Measurements from ENCODE around the gene RCAN1. TPM values are rescaled to one million over a fixed set of nuclear protein-coding genes. Genes with fewer than 3 reads are reported as not detected.
"Not testable (repeated sequence)": the region's sequence is repeated elsewhere in the genome, so short reads cannot be mapped to it uniquely, and the experiment has no call there.

The RCAN1 gene
- total and polyA plus RNA-seq, 5 donors from 2014 or later: 3.9 to 16.1 (median 10.4) TPM

DNA sequence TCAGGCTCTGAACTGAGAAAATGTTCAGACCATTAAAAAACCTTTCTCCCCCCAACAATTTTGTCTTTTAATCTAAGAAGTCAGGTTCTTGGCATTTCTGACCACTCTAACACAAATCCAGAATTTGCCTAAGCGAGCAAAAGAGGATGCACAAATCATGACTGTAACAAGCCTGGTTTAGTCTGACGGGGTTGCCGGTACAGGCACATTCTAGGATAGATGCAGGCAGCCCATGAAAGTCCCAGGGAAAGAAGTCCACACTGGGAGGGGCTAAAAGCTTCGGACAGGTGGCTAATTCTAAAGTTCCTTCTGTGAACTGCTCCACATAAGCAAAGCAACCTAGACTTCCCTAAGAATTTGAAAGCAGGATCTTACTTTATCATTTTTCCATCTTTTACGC is 54.9 kb downstream of the RCAN1 start:
- Histone ChIP-seq H3K4me3 (ENCODE audit: low read depth, low read length) (no peak overlapping the region), H3K27ac (ENCODE audit: insufficient read depth, low read length, poor library complexity, severe bottlenecking) (no peak overlapping the region), H3K36me3 (ENCODE audit: control insufficient read depth, insufficient read depth, low read length) (no peaks in the 10 kb centered on the region), H3K4me1 (ENCODE audit: control insufficient read depth, insufficient read depth, low read length, poor library complexity, severe bottlenecking) (no peaks in the 10 kb centered on the region), H3K9me3 (ENCODE audit: control insufficient read depth in 2 of 2, low read length in 2 of 2) (peaks cover 0 to under 1% of the 10 kb centered on the region in 2 experiments), H3K27me3 (ENCODE audit: control insufficient read depth, insufficient read depth, low read length) (no peaks in the 10 kb centered on the region)
- Mint-ChIP-seq H3K36me3 (peaks cover 12% of the 10 kb centered on the region), H3K9me3 (peaks cover 0 to 2% (median 0%) of the 10 kb centered on the region in 7 donors), H3K4me1 (no peaks in the 10 kb centered on the region), H3K4me3 (no peak overlapping the region), H3K27ac (no peak overlapping the region), H3K27me3 (no peaks in the 10 kb centered on the region)
- ATAC-seq (ENCODE audit: low read depth in 2 of 2) (no peak), DNase-seq (no peak)

DNA sequence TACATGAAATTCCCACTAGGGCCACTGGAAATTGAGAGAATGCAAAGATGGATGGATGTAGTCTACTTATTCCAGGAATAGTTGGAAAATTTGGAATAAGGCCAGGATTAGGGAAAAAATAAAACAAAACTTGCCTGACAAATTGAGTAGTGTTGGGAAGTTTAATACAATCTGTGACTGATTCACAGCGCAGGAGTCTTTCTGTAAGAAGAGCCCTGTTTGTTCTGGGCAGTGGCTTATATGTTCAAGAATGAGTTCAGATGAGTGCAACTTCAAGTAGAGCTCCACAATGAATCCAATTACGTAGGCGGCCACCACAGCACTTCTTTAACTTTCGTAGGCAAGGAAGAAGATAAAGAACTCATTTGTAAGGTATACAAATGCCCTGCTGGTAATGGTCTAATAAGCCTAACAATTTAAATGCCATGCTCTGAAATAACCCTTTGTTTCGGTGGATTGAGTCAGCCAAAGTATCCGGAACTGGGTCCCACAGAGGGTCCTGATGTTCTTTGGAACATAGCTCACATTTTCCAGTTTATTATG is 55.8 kb downstream of the RCAN1 start:
- H3K36me3 Mint-ChIP-seq: peaks cover 15% of the 10 kb centered on the region
- no peak overlapping the region for H3K27ac Mint-ChIP-seq
- H3K27me3 ChIP-seq (ENCODE audit: control insufficient read depth, insufficient read depth, low read length): no peaks in the 10 kb centered on the region
- H3K9me3 Mint-ChIP-seq: peaks cover 0 to 6% (median 0%) of the 10 kb centered on the region in 7 donors
- H3K36me3 ChIP-seq (ENCODE audit: control insufficient read depth, insufficient read depth, low read length): no peaks in the 10 kb centered on the region
- no peaks in the 10 kb centered on the region for H3K4me1 ChIP-seq (ENCODE audit: control insufficient read depth, insufficient read depth, low read length, poor library complexity, severe bottlenecking)
- no peak overlapping the region for H3K4me3 Mint-ChIP-seq
- H3K27ac ChIP-seq (ENCODE audit: insufficient read depth, low read length, poor library complexity, severe bottlenecking): no peak overlapping the region
- H3K4me1 Mint-ChIP-seq: no peaks in the 10 kb centered on the region
- H3K9me3 ChIP-seq (ENCODE audit: control insufficient read depth in 2 of 2, low read length in 2 of 2): peaks cover 0 to 3% of the 10 kb centered on the region in 2 experiments
- H3K4me3 ChIP-seq (ENCODE audit: low read depth, low read length): no peak overlapping the region
- ATAC-seq (ENCODE audit: low read depth in 2 of 2): no peak
- H3K27me3 Mint-ChIP-seq: no peaks in the 10 kb centered on the region
- DNase-seq: no peak

DNA sequence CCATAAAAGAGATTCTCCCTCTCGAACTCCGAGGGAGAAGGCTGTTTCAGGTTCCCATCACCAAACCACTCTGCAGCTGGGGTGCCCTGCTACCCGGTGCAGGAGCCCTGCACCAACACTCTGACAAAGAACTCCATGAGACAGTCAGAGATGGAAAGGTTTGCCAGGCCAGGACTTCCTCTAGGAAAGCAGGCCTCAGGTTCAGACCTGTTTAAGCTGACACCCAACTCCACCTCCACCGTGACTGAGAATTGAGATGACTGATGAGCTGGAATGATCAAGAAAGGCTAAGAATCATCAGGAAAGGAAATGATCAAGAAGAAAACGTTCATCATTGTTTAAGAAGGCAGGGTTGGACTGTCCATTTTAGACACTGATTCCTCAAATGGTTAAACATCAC is 56.7 kb downstream of the RCAN1 start:
- DNase-seq (no peak), ATAC-seq (ENCODE audit: low read depth in 2 of 2) (no peak)
- Mint-ChIP-seq H3K27ac (no peak overlapping the region), H3K27me3 (no peaks in the 10 kb centered on the region), H3K4me1 (no peaks in the 10 kb centered on the region), H3K4me3 (no peak overlapping the region), H3K36me3 (peaks cover 10% of the 10 kb centered on the region), H3K9me3 (peaks cover 0 to 6% (median 0%) of the 10 kb centered on the region in 7 donors)
- Histone ChIP-seq H3K36me3 (ENCODE audit: control insufficient read depth, insufficient read depth, low read length) (no peaks in the 10 kb centered on the region), H3K9me3 (ENCODE audit: control insufficient read depth in 2 of 2, low read length in 2 of 2) (peaks cover 0 to 3% of the 10 kb centered on the region in 2 experiments), H3K27me3 (ENCODE audit: control insufficient read depth, insufficient read depth, low read length) (no peaks in the 10 kb centered on the region), H3K27ac (ENCODE audit: insufficient read depth, low read length, poor library complexity, severe bottlenecking) (no peak overlapping the region), H3K4me3 (ENCODE audit: low read depth, low read length) (no peak overlapping the region), H3K4me1 (ENCODE audit: control insufficient read depth, insufficient read depth, low read length, poor library complexity, severe bottlenecking) (no peaks in the 10 kb centered on the region)

DNA sequence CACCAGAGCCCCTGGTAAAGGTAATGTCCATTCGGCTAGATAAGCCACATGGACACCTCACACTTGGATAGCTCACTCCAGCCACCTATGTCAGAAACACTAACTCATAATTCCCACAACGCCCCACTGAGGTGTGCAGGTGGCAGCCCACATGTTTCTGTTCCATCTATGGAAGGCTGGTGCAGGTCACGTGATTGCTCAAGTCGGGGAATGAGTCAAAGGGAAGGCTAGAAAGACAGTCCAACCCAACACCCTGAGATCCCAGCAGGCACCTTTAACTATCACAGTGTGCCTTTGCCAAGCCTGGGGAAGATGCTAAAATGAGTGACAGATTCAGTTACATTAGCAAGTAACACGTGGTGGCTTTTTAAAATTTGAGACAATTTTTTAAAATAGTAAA is 57.7 kb downstream of the RCAN1 start:
- H3K4me3 Mint-ChIP-seq: no peak overlapping the region
- H3K27ac Mint-ChIP-seq: no peak overlapping the region
- peaks cover 0 to 6% (median 0%) of the 10 kb centered on the region in 7 donors for H3K9me3 Mint-ChIP-seq

DNA sequence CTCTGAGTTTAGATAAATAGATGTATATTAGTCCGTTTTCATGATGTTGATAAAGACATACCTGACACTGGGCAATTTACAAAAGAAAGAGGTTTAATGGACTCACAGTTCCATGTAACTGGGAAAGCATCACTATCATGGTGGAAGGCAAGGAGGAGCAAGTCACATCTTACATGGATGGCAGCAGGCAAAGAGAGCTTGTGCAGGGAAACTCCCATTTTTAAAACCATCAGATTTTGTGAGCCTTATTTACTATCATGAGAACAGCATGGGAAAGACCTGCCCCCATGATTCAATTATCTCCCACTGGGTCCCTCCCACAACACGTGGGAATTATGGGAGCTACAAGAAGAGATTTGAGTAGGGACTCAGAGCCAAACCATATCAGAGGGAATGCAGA is 60.2 kb downstream of the RCAN1 start:
- H3K36me3 Mint-ChIP-seq: peaks cover 22% of the 10 kb centered on the region
- not testable (repeated sequence) for H3K27me3 Mint-ChIP-seq; ATAC-seq (ENCODE audit: low read depth in 2 of 2)

More for the DNA sequence above, 57.7 kb downstream of the RCAN1 start:
- Mint-ChIP-seq H3K4me1 (peaks cover 0 to 5% (median 0%) of the 10 kb centered on the region in 4 donors), H3K27me3 (no peaks in the 10 kb centered on the region), H3K36me3 (peaks cover 10% of the 10 kb centered on the region)
- Histone ChIP-seq H3K4me1 (ENCODE audit: control insufficient read depth, insufficient read depth, low read length, poor library complexity, severe bottlenecking) (no peaks in the 10 kb centered on the region), H3K4me3 (ENCODE audit: low read depth, low read length) (no peak overlapping the region), H3K36me3 (ENCODE audit: control insufficient read depth, insufficient read depth, low read length) (no peaks in the 10 kb centered on the region), H3K9me3 (ENCODE audit: control insufficient read depth in 2 of 2, low read length in 2 of 2) (peaks cover 0 to 3% of the 10 kb centered on the region in 2 experiments), H3K27me3 (ENCODE audit: control insufficient read depth, insufficient read depth, low read length) (no peaks in the 10 kb centered on the region), H3K27ac (ENCODE audit: insufficient read depth, low read length, poor library complexity, severe bottlenecking) (no peak overlapping the region)
- no peak for DNase-seq
- no peak for ATAC-seq (ENCODE audit: low read depth in 2 of 2)

DNA sequence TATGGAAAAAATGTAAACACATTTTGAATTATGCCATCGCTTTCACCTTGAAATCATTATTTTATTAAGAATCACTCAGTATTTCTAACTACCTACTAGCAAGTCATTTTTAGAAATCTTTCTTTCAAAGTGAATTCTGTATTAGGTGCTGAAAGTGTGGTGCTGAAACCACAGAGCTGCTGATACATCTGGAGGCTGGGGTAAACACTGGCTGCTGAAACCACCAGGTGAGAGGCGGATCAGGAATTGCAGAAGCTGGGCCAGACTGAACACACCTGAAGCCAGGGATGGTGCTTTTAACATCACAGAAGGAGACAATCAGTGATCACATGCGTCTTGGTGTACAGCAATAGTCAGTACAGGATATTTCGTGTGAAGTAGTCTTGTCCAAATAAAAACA is 60.7 kb downstream of the RCAN1 start:
- DNase-seq (no peak), ATAC-seq (ENCODE audit: low read depth in 2 of 2) (no peak)
- peaks cover 0 to 3% of the 10 kb centered on the region in 2 experiments for H3K9me3 ChIP-seq (ENCODE audit: control insufficient read depth in 2 of 2, low read length in 2 of 2)
- no peak overlapping the region for H3K4me3 ChIP-seq (ENCODE audit: low read depth, low read length)
- peaks cover 0 to 6% (median 2%) of the 10 kb centered on the region in 7 donors for H3K9me3 Mint-ChIP-seq
- H3K27me3 Mint-ChIP-seq: no peaks in the 10 kb centered on the region
- H3K36me3 ChIP-seq (ENCODE audit: control insufficient read depth, insufficient read depth, low read length): no peaks in the 10 kb centered on the region
- peaks cover 0 to 5% (median 0%) of the 10 kb centered on the region in 4 donors for H3K4me1 Mint-ChIP-seq
- H3K27me3 ChIP-seq (ENCODE audit: control insufficient read depth, insufficient read depth, low read length): no peaks in the 10 kb centered on the region
- H3K27ac Mint-ChIP-seq: no peak overlapping the region
- no peaks in the 10 kb centered on the region for H3K4me1 ChIP-seq (ENCODE audit: control insufficient read depth, insufficient read depth, low read length, poor library complexity, severe bottlenecking)
- no peak overlapping the region for H3K27ac ChIP-seq (ENCODE audit: insufficient read depth, low read length, poor library complexity, severe bottlenecking)
- no peak overlapping the region for H3K4me3 Mint-ChIP-seq
- peaks cover 22% of the 10 kb centered on the region for H3K36me3 Mint-ChIP-seq

More for the DNA sequence above, 60.2 kb downstream of the RCAN1 start:
- H3K4me1 ChIP-seq (ENCODE audit: control insufficient read depth, insufficient read depth, low read length, poor library complexity, severe bottlenecking); H3K27me3 ChIP-seq (ENCODE audit: control insufficient read depth, insufficient read depth, low read length); H3K4me3 ChIP-seq (ENCODE audit: low read depth, low read length); H3K4me1 Mint-ChIP-seq; H3K4me3 Mint-ChIP-seq; DNase-seq; H3K9me3 Mint-ChIP-seq; H3K9me3 ChIP-seq (ENCODE audit: control insufficient read depth in 2 of 2, low read length in 2 of 2); H3K27ac ChIP-seq (ENCODE audit: insufficient read depth, low read length, poor library complexity, severe bottlenecking); H3K36me3 ChIP-seq (ENCODE audit: control insufficient read depth, insufficient read depth, low read length): not testable (repeated sequence)
- peak overlapping the region in 1 of 3 donors; percentile 15 for H3K27ac Mint-ChIP-seq

DNA sequence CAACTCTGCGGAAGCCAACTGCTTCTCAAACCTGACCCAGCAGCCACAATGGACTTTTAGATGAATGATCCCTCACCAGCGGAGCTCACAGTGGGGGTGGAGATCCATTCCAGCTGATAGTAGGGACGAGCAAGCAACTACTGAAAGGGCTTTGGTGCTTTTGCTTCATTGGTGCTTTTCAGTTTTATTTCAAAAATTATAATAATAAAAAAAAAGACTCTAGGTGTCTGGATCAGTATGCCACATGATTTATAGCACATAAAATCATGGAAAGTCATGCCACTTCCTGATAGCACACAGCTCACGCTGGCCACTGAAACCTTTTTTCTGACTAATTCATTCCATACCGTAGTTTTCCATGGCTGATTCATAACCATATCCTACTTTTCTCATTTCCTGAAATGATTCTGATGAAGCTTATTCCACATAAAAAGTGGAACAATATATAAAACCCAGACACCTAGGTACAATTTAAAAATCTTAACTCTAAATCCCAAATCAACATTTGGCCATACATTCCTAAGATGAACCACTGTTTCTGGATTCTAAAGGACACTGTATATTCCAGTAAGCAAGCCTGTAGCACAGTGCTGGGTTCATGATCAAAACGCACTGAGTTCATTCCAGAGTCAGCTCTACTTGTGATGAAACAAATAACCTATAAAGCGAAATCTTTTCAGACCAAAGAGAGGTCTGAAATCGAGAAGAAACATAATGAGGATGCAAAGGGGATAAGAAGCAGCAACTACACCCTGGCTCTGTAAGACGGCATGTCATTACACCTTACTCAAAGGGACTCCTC is 61.6 kb downstream of the RCAN1 start:
- Histone ChIP-seq H3K4me1 (ENCODE audit: control insufficient read depth, insufficient read depth, low read length, poor library complexity, severe bottlenecking) (no peaks in the 10 kb centered on the region), H3K27me3 (ENCODE audit: control insufficient read depth, insufficient read depth, low read length) (no peaks in the 10 kb centered on the region), H3K36me3 (ENCODE audit: control insufficient read depth, insufficient read depth, low read length) (no peaks in the 10 kb centered on the region), H3K9me3 (ENCODE audit: control insufficient read depth in 2 of 2, low read length in 2 of 2) (peaks cover 0 to 3% of the 10 kb centered on the region in 2 experiments), H3K4me3 (ENCODE audit: low read depth, low read length) (no peak overlapping the region), H3K27ac (ENCODE audit: insufficient read depth, low read length, poor library complexity, severe bottlenecking) (no peak overlapping the region)
- H3K36me3 Mint-ChIP-seq: peaks cover 19% of the 10 kb centered on the region
- H3K27me3 Mint-ChIP-seq: no peaks in the 10 kb centered on the region
- peaks cover 0 to 5% (median 0%) of the 10 kb centered on the region in 4 donors for H3K4me1 Mint-ChIP-seq
- DNase-seq (no peak), ATAC-seq (ENCODE audit: low read depth in 2 of 2) (no peak)
- no peak overlapping the region for H3K4me3 Mint-ChIP-seq
- H3K27ac Mint-ChIP-seq: no peak overlapping the region
- peaks cover 0 to 6% (median 2%) of the 10 kb centered on the region in 7 donors for H3K9me3 Mint-ChIP-seq
